Stimulated activated CD4-positive, alpha-beta T cell treated with anti-CD3 and anti-CD28 coated beads, Interleukin-15, amount 100 ng/mL, for 48 hours (primary cell): Measurements from ENCODE around the gene SFMBT1.

Experiments used
- DNase-seq, 2 donors: peaks; one replicate each; pipeline ENCODE4 v3.0.0-alpha.2; 2020; ENCODE audit warnings: low read depth in 2 of 2

The SFMBT1 gene, protein sequence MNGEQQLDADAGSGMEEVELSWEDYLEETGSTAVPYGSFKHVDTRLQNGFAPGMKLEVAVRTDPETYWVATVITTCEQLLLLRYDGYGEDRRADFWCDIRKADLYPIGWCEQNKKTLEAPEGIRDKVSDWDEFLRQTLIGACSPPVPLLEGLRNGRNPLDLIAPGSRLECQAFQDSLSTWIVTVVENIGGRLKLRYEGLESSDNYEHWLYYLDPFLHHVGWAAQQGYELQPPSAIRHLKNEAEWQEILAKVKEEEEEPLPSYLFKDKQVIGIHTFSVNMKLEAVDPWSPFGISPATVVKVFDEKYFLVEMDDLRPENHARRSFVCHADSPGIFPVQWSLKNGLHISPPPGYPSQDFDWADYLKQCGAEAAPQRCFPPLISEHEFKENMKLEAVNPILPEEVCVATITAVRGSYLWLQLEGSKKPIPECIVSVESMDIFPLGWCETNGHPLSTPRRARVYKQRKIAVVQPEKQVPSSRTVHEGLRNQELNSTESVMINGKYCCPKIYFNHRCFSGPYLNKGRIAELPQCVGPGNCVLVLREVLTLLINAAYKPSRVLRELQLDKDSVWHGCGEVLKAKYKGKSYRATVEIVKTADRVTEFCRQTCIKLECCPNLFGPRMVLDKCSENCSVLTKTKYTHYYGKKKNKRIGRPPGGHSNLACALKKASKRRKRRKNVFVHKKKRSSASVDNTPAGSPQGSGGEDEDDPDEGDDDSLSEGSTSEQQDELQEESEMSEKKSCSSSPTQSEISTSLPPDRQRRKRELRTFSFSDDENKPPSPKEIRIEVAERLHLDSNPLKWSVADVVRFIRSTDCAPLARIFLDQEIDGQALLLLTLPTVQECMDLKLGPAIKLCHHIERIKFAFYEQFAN

GRCh38 chr3:53045518-53046170 lies at the start of gene SFMBT1:
Gene SFMBT1, minus strand, starts transcription at chr3:53046073. Its CDS starts 76,945 bp downstream, at chr3:52969128.
- peak; percentile 51 to 57 for DNase-seq

DNA sequence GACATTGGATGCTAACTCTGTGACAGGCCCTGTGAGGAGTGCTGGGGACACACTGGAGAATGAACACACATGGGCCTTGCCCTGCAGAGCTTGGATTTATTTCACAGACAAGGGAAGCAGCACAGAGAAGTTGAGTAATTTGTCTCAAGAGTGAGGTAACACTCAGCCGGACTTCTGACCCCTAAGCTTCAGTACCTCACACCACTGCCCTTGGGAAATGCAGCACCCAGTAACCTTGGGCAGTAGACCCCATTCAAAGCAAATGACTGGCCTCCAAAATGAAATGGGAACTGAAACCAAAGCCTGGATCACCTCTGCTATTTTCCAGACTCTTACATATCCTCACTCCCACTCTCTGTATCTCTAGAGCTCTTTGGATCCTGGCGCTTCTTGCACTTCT lies 47.1 kb upstream of the SFMBT1 start:
- DNase-seq: no peak

GRCh38 chr3:53092216-53092615 lies 46.3 kb upstream of the SFMBT1 start:
- DNase-seq: no peak

DNA sequence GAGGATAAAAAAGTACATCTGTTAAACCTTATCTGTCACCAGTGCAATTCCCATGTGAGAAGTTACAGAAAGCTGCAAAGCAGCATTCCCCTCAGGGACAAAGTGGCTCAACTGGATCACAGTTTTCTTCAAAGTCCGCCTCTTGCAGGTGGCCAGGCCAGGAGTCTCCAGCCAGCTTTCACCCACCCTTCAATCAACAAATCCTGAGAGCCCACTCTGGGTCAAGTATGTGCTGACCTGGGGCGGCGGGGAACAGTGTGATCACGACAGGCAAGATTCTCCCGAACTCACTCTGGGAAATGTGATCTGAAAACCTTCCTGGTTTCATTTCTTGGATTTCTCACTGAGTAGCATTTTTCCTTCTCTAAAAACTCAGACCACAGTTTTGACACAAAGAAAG lies 45.1 kb upstream of the SFMBT1 start:
- DNase-seq: no peak

DNA sequence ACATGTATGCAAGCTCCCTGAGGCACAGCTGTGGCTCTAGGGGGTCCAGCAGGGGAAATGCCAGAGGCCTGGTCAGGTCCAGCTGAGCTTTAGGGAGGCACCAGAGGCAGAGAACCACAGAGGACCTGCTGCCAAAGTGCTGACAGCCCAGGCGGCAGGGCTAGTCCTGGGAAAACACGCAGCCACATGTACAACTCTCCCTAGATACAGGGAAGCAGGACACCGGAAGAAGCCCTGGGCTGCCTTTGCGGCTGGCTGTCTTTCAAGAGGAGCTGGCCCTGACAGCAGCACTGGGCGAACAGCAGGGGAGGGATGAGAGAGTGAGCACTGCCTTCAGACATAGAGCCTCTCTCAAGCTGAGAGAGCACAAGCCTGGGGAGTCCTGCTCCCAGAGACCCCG lies 43.6 kb upstream of the SFMBT1 start:
- DNase-seq: no peak

- no peak for DNase-seq
Measured at GRCh38 chr3:53085476-53085875, 39.6 kb upstream of the SFMBT1 start.

DNA sequence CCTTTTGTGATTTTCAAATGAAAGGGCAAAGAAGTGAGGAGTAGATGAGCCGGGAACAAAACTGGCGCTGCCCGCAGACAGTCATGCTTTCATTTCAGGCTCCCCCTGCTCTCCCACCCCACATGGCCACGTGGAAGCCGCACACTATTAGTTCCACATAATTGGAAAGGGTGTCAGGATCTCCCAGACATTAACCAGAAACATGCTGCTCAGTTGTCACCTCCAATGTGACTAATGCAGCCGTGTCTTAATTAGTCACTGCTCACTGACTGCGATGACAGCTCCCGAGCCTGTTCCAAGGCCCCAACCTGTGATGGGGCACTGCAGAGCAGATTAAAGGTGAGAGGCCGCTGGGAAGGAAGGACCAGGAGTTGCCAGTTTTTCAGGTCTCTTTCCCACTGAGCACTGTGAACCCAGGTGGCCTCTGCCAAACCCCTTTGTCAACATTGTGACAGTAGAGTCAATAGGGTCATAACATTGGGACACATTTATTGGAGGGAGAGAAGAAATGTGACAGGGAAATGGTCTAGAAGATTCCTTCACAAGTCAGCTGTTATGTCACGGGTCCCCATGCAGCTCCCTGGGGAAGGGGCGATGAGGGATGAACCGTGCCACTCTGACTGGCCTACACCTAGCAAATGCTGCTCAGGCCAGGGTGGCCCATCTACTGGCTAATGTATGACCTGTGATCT lies 38.6 kb upstream of the SFMBT1 start:
- DNase-seq: no peak

DNA sequence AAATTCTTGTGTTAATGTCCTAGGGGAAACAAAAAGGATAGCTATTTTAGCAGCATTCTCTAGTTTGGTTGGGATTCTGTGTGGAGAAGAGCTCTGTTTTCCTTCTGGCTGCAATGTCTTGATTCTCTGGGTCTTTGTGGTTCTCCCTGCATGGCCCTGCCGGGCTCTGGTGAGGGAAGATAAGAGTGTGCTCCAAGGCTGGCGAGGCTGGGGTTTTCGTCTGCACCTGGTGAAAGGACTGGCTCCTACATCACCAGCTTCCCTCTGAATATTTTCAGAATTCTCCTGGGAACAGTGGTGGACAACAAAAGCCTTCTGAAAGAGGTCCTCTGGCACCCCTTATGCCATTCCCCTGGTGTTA lies 38.1 kb upstream of the SFMBT1 start:
- DNase-seq: no peak

GRCh38 chr3:53083521-53083920 lies 37.6 kb upstream of the SFMBT1 start:
- no peak for DNase-seq

- no peak for DNase-seq
Measured at GRCh38 chr3:53082736-53083135, 36.9 kb upstream of the SFMBT1 start.

GRCh38 chr3:53081318-53081717 lies 35.4 kb upstream of the SFMBT1 start:
- no peak for DNase-seq

DNA sequence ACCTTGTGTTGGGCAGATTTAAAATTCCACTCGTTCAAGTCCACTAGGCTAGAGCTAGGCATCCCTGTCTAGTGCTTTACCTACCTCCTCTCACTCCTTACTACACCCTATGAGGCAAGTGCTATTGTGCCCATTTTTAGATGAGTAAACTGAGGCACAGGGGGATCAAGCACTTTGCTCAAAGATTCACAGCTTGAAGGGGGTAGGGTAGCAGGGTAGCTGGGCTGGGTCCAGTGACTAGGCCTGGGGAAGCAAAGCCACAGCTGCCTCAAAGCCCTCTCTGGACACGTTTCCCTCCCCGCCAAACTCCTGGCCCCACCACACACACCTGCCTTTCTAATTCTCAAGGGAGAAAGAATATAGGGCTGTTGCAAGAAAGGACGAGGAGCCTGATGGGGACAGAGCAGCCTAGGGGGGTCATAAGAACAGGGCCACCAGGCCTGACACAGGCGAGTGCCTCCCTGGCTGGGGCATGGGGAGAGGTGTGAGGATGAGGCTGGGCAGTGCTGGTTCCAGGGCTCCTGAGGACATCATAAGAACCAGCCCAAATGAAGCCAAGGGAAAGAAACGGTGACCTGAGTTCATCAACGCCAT lies 34.8 kb upstream of the SFMBT1 start:
- DNase-seq: no peak

DNA sequence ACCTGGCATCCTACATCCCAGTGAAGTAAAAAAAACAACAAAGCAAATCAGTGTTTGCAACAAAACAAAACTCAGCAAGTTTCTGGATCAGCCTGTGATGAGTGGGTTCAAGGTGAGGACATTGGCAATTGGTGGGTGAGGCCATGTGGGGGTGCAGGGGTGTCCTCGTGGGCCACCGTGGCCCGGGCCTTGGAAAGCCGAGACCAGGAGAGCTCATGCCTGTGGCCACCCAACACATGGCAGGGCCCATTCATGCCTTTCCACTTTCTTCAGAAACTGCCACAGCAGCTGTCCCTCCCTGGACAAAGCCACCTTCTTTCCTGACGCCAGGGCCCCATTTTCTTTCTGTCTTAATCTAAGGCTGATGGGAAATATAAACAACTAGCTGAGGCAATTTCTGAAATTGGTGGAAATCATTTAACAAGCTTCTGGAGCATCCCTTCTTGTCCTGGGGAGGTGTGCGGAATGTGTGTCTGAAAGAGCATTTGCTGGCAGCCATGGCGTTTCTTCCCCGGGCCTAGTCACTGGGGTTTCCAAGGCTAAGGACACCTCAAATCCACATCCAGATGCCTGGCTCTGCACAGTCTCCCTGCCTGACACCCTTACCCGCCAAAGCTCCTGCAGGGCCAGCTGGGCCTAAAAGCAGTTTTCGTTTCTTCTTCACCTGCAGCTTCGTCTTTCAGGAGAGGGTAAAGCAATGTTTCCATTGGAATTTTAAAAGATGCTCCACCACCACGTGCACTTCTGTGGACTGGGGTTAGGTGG lies 34.1 kb upstream of the SFMBT1 start:
- no peak for DNase-seq

DNA sequence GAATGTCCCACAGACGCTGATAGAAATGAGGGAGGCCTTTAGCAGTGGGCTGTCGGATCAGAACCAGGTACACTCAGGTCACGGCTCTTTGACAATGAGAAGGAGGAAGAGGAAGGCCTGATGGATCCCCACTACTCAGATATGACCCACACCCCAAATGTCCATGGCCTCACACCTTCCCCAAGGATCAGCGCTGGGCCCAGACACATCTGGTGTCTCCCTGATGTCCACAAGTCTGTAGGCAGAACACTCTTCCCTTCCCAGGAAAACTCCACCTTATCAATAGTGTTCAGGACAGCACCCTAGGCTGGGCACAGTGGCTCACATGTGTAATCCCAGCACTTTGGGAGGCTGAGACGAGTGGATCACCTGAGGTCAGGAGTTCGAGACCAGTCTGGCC lies 33.3 kb upstream of the SFMBT1 start:
- no peak for DNase-seq

GRCh38 chr3:53078656-53079055 lies 32.8 kb upstream of the SFMBT1 start:
- DNase-seq: no peak

DNA sequence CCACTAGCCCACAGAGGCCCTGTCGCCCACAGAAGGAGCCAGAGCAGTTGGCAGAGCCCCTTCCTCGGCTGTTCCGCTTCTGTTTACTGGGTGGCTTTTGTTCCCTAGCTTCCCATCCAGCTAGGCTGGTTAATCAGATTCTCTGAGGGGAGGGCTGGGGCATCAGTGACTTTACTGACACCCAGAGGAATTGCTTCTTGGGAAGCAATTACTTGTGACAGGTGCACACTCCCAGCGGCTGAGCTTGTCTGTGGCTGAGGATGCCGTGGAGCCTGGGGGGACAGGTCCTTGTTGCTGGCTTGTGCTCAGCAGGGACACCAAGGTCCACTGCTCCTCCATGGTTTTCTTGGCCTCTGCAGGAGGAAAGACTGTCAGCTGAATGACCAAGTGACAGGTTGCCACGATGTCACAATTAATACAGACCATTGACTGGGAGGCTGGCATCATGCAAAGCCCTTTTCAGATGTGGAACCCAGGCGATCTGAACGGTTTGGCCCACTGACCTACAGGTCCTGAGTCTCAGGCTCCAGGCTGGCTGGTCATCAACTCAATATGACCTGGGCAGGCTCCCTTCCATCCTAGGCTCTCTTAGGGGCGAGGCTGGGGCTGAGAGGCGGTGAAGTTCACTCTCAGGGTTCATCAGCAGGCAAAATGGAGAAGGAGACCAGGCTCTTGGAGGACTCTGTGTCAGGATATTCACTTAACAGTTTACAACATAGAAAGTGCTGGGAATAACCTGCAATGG lies 31.8 kb upstream of the SFMBT1 start:
- no peak for DNase-seq

DNA sequence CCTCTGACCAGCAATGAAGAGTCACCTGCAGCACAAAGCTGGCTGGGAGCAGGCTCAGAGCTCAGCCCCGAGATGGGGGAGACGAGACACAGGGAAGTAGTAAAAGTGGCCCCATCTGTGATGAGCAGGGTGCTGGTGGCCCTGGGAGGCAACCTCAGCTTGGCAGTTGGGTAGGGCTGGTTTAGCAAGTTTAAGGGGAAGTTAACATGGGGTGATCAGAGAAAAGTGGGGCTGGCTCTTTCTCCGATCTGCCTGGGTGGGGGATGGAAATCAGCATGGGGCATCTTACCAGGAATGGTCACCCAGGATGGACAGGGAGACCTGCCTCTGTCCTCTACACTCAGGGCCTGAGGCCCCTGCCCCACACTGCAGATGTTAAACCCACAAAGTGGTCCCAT lies 29.9 kb upstream of the SFMBT1 start:
- DNase-seq: no peak

- DNase-seq: no peak
Measured at GRCh38 chr3:53074761-53075742, 29.2 kb upstream of the SFMBT1 start.

DNA sequence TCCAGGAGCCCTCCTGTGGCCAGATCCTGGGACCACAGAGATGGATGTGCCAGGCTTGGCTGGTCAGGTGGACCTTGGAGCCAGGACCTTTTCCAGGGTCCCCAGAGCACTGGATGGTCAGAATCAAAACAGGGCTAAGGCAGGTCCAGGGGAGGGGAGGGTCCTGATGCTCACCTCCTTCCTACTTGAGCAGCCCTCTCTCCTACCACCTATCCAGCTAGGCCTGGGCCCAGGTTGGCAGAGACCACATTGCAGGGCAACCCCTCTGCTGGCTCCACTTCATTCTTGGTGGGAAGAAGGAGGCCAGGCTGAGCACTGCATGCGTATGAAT lies 28.5 kb upstream of the SFMBT1 start:
- DNase-seq: no peak
